Activated naive CD4-positive, alpha-beta T cell treated with anti-CD3 and anti-CD28 coated beads for 36 hours (primary cell): ENCODE measurements around the gene FBXO21. TPM values are rescaled to one million over a fixed set of nuclear protein-coding genes. Genes with fewer than 3 reads are reported as not detected.
A peak's percentile ranks its signal among the peaks of the same experiment; 100 is the strongest.

Source experiments
- CTCF ChIA-PET: fragments of 350-600 bp; sonication (Branson Sonifier 250); formaldehyde crosslinking; loops from one replicate; lab custom pipeline; 2021; ENCODE audit warnings: antibody characterized with exemption; lab: Charles Lee
- DNase-seq: peaks from one replicate; pipeline ENCODE4 v3.0.0-alpha.2; 2020
- H3K27ac Mint-ChIP-seq: one replicate; pipeline ENCODE4 v1.8.0; 2021; ENCODE audit warnings: mild to moderate bottlenecking, mixed read lengths
- H3K27me3 Mint-ChIP-seq: one replicate; pipeline ENCODE4 v1.8.0; 2021; ENCODE audit warnings: low read depth, mixed read lengths
- H3K36me3 Mint-ChIP-seq: one replicate; pipeline ENCODE4 v1.8.0; 2021; ENCODE audit warnings: low read depth, mixed read lengths
- H3K4me1 Mint-ChIP-seq: one replicate; pipeline ENCODE4 v1.8.0; 2021; ENCODE audit warnings: low read depth, mixed read lengths
- H3K4me3 Mint-ChIP-seq: one replicate; pipeline ENCODE4 v1.8.0; 2021; ENCODE audit warnings: mild to moderate bottlenecking, moderate library complexity, mixed read lengths
- H3K9me3 Mint-ChIP-seq: one replicate; pipeline ENCODE4 v1.8.0; 2021; ENCODE audit warnings: mixed read lengths
- intact Hi-C: fragments of 100-400 bp; cut with micrococcal nuclease; formaldehyde crosslinking; loops from one replicate; pipeline ENCODE4 v1.15.1; 2023
- total RNA-seq, 2 experiments: library from RNA; stranded (reverse); gene quantifications; one replicate each; pipeline ENCODE4 v1.2.3, GENCODE V29; 2021

Gene FBXO21
- total RNA-seq, 2 experiments from 2014 or later, result 18.2 to 19.7 TPM

DNA sequence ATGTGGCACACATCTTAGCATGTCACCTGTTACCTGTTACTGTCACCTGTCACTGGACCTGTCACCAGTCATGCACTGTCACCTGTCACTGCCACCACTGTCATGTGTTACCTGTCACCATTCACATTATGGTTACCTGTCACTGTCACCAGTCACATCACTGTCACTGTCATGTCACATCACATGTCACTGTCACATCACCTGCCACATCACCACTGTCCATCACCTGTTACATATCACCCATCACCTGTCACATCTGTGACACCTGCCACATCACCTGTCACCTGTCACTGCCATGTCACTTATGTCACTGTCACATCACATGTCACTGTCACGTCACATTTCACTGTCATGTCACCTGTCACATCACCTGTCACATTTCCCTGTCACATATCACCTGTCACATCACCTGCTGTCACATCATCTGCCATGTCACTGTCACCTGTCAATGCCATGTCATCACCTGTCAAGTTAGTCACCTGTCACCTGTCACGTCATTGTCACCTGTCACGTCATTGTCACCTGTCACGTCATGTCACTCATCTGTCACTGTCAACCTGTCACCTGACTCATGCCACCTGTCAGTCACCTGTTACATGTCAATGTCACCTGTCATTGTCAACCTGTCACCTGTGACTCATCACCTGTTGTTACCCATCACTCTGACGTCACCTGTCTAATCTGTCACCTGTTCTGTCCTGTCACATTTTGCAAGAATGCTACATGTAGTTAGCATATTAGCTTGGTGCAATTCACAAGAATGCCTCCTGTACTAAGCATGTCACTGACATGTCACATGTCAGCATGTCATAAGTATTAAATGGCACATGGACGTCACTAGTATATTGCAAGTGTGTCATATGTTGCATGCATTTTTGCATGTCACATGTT, 62.1 kb downstream of the FBXO21 start:
- Mint-ChIP-seq H3K27me3 (no peaks in the 10 kb centered on the region), H3K9me3 (peaks cover 8% of the 10 kb centered on the region), H3K36me3 (no peaks in the 10 kb centered on the region), H3K27ac (no peak overlapping the region), H3K4me3 (no peak overlapping the region), H3K4me1 (peaks cover 13% of the 10 kb centered on the region)
- intact Hi-C loops, result no loop called here
- CTCF ChIA-PET, result no interaction called here
- no peak for DNase-seq

DNA sequence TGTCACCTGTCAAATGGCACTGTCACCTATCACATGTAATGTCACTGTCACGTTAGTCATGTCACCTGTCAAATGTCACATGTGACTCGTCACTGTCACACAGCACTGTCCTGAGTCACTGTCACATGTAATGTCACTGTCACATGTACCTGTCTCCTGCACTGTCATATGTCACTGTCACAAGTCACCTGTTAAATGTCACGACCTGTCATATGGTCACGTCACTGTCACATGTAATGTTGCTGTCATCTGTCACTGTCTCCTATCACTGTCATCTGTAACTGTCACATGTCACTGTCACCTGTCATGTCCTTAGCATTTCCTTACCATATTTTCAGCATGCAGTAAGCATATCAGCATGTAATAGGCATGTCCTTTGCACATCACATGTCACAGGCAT, 63.9 kb downstream of the FBXO21 start:
- DNase-seq, result no peak
- no peak overlapping the region for H3K4me3 Mint-ChIP-seq
- no peak overlapping the region for H3K27ac Mint-ChIP-seq
- peaks cover 8% of the 10 kb centered on the region for H3K9me3 Mint-ChIP-seq
- H3K36me3 Mint-ChIP-seq, result no peaks in the 10 kb centered on the region
- CTCF ChIA-PET, result no interaction called here
- H3K4me1 Mint-ChIP-seq, result peaks cover 13% of the 10 kb centered on the region
- H3K27me3 Mint-ChIP-seq, result no peaks in the 10 kb centered on the region
- intact Hi-C loops, result no loop called here

DNA sequence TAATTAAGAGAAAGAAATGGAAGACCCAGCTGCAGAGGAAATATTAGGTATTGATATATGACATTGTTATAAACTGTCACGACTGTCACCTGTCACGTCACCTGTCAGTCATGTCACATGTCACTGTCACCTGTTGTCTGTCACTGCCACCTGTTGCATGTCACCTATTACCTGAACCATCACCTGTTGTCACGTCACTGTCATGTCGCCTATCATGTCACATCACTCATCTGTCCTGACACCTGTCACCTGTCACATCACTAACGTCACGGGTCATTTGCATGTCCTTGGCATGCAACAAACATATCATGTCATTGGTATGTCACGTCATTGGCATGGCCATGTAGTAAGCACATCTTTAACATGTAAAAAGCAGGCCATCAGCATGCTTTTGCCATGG, 64.5 kb downstream of the FBXO21 start:
- Mint-ChIP-seq H3K27me3 (no peaks in the 10 kb centered on the region), H3K4me3 (no peak overlapping the region), H3K9me3 (peaks cover 8% of the 10 kb centered on the region), H3K27ac (no peak overlapping the region), H3K4me1 (peaks cover 13% of the 10 kb centered on the region), H3K36me3 (no peaks in the 10 kb centered on the region)
- intact Hi-C loops, result no loop called here
- CTCF ChIA-PET, result no interaction called here
- no peak for DNase-seq

DNA sequence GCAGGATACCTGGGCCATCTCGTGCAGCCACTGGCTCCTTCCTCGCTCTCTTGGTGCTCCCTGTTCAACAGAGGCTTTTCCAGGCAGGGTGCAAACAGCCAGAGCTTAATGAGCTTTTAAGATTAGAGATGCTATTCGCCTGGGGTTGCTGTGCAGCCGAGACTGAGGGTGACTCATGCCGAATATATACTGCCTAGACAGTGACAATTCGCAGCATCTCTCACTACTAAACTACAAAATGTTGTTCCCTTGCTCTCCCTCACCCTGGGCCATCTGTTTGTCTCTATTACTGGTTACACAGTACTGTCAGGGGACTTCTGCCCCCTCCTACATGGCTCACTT, 65.0 kb downstream of the FBXO21 start:
- Mint-ChIP-seq H3K4me3 (no peak overlapping the region), H3K36me3 (no peaks in the 10 kb centered on the region), H3K4me1 (peaks cover 13% of the 10 kb centered on the region), H3K27ac (peak overlapping the region; percentile 27), H3K27me3 (no peaks in the 10 kb centered on the region), H3K9me3 (peaks cover 8% of the 10 kb centered on the region)
- CTCF ChIA-PET, result interaction anchor here (0.7 kb wide), 1 partner anchor 243 kb away, joined by 3 read pairs; no protein-coding TSS in a partner anchor
- DNase-seq, result peak; percentile 33
- intact Hi-C loops, result no loop called here

DNA sequence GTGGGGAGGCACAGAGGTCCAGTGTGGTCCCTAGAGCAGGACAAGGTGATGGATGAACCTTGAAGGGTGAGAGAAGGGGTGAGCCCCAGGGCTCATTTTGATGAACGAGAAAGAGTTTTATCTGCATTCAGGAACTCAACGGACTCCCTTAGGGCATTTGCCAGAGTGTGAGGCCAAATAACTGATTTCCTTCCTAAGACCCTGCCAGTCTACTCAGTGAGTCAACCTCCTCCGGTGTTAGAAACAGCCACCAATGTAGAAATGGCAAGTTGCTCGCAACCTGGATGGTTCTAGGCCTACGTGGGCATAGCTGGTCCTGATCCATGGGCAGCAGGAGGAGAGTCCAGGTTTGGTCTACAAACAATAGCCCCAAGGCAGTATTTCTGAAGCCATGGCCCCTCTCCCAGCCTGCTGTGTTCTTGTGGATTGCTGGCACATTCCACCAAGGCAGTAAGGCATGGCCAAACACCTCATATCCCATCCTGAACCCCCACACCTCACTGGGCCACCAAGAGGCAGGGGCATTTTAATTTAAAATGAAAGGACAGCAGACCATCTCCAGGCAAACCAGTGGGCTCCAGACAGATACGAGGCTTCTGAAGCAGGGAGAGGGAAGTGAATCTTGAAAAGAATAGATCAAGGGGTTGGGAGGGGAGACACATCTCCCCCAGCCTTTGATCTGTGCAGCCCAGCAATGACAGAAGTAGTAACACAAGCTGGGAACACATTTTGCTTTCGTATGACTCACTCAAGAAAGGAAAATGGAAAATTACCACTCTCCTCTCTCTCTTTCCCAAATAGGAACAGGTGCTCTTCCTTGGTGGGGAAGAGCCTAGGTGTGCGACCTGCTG, 65.6 kb downstream of the FBXO21 start:
- H3K4me3 Mint-ChIP-seq, result no peak overlapping the region
- intact Hi-C loops, result no loop called here
- DNase-seq, result no peak
- CTCF ChIA-PET, result interaction anchor here (0.7 to 1.7 kb wide), 2 partner anchors 98 to 242 kb away, joined by 3 to 6 read pairs; no protein-coding TSS in a partner anchor
- H3K36me3 Mint-ChIP-seq, result no peaks in the 10 kb centered on the region
- H3K9me3 Mint-ChIP-seq, result peaks cover 8% of the 10 kb centered on the region
- peaks cover 13% of the 10 kb centered on the region for H3K4me1 Mint-ChIP-seq
- H3K27me3 Mint-ChIP-seq, result no peaks in the 10 kb centered on the region
- peak overlapping the region; percentile 27 for H3K27ac Mint-ChIP-seq

DNA sequence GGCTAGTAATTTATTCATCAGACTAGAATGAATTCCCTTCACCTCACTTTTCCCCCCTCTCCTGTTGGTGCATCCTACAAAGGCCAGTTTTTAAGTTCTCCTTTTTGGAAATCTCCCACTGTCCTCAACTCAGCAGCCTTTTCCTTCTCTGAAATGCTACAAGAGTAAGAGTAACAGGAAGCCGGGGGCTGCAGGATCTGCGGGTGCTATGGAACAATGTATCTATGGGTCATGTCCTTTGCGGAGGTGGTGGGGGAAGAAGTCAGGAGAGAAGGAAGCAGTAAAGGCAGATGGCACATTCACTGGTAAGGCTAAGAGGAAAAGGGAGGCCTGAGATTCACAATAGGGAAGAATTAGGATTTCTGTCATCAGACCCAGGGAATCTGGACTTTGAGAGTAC, 68.8 kb downstream of the FBXO21 start:
- Mint-ChIP-seq H3K27me3 (no peaks in the 10 kb centered on the region), H3K36me3 (no peaks in the 10 kb centered on the region), H3K4me1 (peaks cover 13% of the 10 kb centered on the region), H3K9me3 (no peaks in the 10 kb centered on the region), H3K27ac (no peak overlapping the region), H3K4me3 (no peak overlapping the region)
- DNase-seq, result no peak
- intact Hi-C loops, result no loop called here
- CTCF ChIA-PET, result interaction anchor here (0.8 to 4.1 kb wide), 4 partner anchors 96 to 423 kb away, joined by 3 to 56 read pairs (median 3); no protein-coding TSS in a partner anchor

DNA sequence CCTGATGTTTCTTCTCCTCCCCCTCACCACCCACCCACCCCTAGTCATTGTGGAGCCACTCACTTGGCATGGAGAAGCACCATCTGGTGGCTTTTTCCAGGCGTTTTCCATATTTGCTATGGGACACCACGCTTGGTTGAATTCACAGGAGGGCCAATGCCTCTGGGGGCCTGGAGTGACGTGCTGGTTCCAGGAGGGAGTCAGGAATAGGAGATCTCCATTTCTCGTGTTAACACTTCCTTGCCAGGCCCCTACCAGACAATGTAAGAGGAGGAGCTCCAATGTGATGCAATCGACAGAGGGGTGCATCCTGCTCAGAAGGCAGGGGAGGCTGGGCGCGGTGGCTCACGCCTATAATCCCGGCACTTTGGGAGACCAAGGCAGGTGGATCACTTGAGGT, 69.5 kb downstream of the FBXO21 start:
- H3K9me3 Mint-ChIP-seq, result no peaks in the 10 kb centered on the region
- H3K4me1 Mint-ChIP-seq, result peaks cover 13% of the 10 kb centered on the region
- no peak for DNase-seq
- intact Hi-C loops, result no loop called here
- H3K27ac Mint-ChIP-seq, result no peak overlapping the region
- H3K4me3 Mint-ChIP-seq, result no peak overlapping the region
- H3K36me3 Mint-ChIP-seq, result no peaks in the 10 kb centered on the region
- CTCF ChIA-PET, result interaction anchor here (0.6 to 4.1 kb wide), 17 partner anchors 9 to 873 kb away, joined by 3 to 56 read pairs (median 4); no protein-coding TSS in a partner anchor
- no peaks in the 10 kb centered on the region for H3K27me3 Mint-ChIP-seq

DNA sequence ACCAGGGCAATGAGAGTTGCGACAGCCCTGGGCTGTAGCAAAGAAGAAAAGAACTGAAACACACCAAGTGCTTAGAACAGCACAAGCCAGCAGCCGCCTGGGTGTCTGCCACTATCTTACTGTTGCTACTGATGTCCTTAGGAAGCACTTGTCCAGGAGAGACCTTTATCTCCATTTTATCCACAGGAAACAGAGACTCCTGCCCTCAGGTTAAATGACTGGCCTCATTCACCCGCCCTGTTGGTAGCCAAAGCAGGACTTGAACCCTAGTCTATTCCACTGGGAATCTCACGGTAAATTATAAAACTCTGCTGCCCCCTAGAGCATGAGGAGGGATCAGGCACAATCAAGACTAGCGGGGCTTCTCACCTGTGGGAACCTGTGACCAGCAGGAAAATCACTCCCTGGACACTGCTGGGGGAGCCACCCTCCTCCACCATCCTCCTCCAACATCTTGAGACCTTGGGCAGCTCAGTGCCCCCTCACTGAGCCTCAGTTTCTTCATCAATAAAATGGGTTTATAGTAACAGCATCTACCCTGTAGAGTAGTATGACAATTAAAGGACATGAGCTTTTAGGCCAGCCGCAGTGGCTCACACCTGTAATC, 70.6 kb downstream of the FBXO21 start:
- CTCF ChIA-PET, result interaction anchor here (0.6 to 4.1 kb wide), 24 partner anchors 9 to 735 kb away, joined by 3 to 56 read pairs (median 4); no protein-coding TSS in a partner anchor
- peak; percentile 40 for DNase-seq
- no peaks in the 10 kb centered on the region for H3K27me3 Mint-ChIP-seq
- intact Hi-C loops, result loop anchor here (1.0 kb wide), 2 partner anchors 94 to 416 kb away; no protein-coding TSS in a partner anchor
- peaks cover 5% of the 10 kb centered on the region for H3K4me1 Mint-ChIP-seq
- H3K36me3 Mint-ChIP-seq, result no peaks in the 10 kb centered on the region
- H3K27ac Mint-ChIP-seq, result no peak overlapping the region
- no peak overlapping the region for H3K4me3 Mint-ChIP-seq
- no peaks in the 10 kb centered on the region for H3K9me3 Mint-ChIP-seq

DNA sequence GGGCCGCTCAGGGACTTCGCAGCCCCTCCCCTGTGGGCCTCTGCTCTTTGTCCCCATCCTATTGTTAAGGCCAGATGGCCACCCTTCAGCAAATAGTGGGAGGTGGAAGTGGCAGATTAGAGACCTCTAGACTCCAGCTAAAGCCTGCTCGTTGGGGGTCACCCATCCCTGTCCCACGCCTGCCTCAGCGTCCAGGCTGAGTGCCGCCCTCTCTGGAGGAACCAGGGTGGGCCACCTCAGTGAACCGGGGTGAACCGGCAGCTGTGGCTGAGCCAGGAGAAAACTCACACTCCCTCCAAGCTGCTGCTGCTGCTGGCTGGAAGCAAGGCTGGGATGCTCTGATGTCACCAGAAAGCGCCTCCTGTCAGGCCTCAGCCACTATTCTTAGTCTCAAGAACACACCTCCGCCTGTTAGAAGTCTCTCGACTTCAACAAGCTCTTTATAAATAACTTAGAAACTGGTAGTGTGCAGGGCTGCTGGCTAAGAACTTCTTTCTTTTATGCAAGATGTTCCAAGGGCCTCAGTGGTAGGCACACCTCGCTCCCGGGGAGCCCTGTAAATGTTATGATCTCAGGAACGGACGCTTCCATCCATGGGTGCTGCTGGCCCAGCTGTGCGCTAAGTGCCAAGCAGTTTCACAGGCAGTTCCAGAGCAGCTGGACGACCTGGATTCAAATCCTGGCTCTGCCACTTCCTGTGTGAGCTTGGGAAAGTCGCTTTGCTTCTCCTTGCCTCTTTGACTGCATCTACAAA, 71.3 kb downstream of the FBXO21 start:
- no peaks in the 10 kb centered on the region for H3K9me3 Mint-ChIP-seq
- intact Hi-C loops, result loop anchor here (1.0 kb wide), 2 partner anchors 94 to 416 kb away; no protein-coding TSS in a partner anchor
- CTCF ChIA-PET, result interaction anchor here (0.6 to 4.1 kb wide), 9 partner anchors 11 to 815 kb away, joined by 3 to 56 read pairs (median 5); no protein-coding TSS in a partner anchor
- H3K4me1 Mint-ChIP-seq, result peaks cover 1% of the 10 kb centered on the region
- H3K4me3 Mint-ChIP-seq, result no peak overlapping the region
- H3K27ac Mint-ChIP-seq, result no peak overlapping the region
- no peak for DNase-seq
- H3K27me3 Mint-ChIP-seq, result no peaks in the 10 kb centered on the region
- no peaks in the 10 kb centered on the region for H3K36me3 Mint-ChIP-seq

DNA sequence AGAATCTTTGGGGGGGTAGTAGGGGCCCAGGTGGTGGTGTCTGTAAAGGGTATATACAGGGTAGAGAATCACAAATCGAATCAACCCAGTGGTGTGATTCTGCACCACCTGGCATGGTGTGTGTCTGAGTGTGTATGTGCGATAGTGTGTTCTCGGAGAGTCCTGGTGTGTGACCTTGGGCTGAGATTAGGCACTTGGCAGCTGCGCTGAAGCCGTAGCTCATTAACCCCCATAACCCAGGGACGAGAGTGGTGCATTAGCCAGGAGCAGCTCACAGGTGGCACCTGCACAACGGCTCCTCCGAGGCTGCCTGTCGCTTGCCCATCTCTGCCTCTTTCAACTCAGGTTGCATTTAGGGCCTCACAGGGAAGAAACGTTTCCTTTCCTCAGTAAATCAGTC, 75.5 kb downstream of the FBXO21 start:
- Mint-ChIP-seq H3K36me3 (no peaks in the 10 kb centered on the region), H3K4me3 (no peak overlapping the region), H3K27ac (no peak overlapping the region), H3K9me3 (no peaks in the 10 kb centered on the region), H3K27me3 (peaks cover 4% of the 10 kb centered on the region), H3K4me1 (no peaks in the 10 kb centered on the region)
- CTCF ChIA-PET, result no interaction called here
- DNase-seq, result no peak
- intact Hi-C loops, result no loop called here

DNA sequence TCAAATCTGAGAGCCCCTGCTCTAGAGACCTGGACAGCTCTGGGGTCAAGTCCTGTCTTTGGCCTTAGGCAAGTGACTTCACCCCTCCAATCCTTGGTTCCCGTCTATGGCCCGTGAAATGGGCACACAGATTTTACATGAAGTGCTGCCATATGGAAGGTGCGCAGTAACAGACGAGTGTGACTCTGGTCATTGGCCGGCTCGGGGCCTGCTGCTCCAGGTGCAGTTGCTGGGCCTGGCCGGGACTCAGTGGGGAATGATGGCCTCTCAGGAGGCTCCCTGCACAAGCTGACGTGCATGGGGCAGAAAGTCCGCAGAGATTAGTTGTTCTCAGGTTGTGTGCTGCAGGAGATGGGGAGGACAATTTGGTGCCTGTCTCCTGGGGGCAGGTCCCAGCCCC, 77.0 kb downstream of the FBXO21 start:
- CTCF ChIA-PET, result no interaction called here
- Mint-ChIP-seq H3K36me3 (no peaks in the 10 kb centered on the region), H3K27ac (no peak overlapping the region), H3K27me3 (peaks cover 4% of the 10 kb centered on the region), H3K9me3 (no peaks in the 10 kb centered on the region), H3K4me3 (no peak overlapping the region), H3K4me1 (no peaks in the 10 kb centered on the region)
- no peak for DNase-seq
- intact Hi-C loops, result no loop called here
